ENCODE results near the gene PLCXD1.
"Not testable (repeated sequence)": the region's sequence is repeated elsewhere in the genome, so short reads cannot be mapped to it uniquely, and the experiment has no call there.

Gene PLCXD1

DNA sequence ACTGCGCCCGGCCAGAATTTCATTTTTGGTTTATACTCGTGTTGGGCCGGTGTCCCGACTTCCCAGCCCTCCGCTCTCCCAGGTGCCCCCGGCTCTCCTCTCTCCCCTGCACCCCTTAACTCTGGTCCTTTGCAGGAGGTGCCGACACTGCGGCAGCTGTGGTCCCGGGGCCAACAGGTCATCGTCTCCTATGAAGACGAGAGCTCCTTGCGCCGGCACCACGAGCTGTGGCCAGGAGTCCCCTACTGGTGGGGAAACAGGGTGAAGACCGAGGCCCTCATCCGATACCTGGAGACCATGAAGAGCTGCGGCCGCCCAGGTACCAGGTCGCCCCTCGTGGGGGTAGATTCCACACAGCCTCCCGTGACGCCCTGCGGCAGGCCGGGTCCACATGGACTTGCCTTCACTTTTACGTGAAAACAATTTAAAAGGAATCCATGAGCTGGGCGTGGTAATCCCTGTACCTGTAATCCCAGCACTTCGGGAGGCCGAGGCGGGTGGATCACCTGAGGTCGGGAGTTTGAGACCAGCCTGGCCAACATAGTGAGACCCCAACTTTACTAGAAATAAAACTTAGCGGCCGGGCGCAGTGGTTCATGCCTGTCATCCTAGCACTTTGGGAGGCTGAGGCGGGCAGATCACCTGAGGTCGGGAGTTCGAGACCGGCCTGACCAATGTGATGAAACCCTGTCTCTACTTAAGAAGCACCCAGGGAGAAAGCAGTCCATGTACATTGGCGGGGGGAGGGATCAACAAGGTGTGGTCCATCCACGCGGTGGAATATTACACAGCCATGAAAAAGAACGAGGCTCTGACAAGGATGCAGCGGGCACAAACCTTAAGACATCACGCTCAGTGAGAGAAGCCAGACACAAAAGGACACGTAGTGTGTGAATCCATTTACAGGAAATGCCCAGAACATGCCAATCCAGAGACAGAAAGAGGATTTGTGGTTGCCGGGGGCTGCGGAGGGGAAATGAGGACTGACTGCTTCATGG, 12.0 kb downstream of the PLCXD1 start:
- DNase-seq (ENCODE audit: low spot score): no peak

DNA sequence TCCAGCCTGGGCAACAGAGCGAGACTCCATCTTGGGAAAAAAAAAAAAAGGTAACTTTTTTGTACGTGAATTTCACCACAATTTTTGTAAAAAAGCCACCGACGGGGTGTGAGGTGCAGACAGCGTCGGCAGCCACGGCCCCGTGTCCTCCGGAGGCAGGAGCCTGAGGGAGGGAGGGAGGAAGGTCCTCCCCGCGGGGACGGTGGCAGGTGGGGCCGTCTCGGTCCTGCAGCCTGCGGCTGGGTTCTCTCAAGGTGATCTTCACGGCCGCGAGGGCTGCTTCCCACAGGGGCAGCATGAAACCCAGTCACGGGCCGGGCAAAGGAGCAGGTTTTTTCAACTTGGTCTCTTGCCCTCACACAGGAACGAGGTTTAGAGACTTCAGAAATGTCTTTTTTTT, 14.0 kb downstream of the PLCXD1 start:
- no peak for DNase-seq (ENCODE audit: low spot score)

DNA sequence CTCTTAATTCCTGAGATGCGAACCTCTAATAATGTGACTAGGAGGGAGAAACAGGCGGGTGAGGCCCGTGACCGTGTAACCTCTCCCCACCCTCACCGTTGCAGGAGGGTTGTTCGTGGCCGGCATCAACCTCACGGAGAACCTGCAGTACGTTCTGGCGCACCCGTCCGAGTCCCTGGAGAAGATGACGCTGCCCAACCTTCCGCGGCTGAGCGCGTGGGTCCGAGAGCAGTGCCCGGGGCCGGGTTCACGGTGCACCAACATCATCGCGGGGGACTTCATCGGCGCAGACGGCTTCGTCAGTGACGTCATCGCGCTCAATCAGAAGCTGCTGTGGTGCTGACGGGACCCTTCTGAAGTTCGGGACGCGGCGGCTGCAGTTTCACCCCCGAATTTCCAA, 17.8 kb downstream of the PLCXD1 start:
- DNase-seq (ENCODE audit: low spot score): no peak

DNA sequence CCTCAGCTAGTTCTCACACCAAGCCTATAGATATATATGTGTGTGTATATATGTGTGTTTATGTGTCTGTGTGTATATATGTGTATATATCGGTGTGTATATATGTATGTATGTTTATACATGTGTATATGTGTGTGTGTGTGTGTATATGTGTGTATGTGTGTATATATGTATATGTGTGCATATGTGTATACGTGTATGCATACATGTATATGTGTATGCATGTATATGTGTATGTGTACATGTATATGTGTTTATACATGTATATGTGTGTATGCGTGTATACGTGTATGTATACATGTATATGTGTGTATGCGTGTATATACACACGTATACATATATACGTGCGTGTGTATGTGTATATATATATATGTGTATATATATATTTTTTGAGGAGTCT, 19.2 kb downstream of the PLCXD1 start:
- DNase-seq (ENCODE audit: low spot score): no peak

DNA sequence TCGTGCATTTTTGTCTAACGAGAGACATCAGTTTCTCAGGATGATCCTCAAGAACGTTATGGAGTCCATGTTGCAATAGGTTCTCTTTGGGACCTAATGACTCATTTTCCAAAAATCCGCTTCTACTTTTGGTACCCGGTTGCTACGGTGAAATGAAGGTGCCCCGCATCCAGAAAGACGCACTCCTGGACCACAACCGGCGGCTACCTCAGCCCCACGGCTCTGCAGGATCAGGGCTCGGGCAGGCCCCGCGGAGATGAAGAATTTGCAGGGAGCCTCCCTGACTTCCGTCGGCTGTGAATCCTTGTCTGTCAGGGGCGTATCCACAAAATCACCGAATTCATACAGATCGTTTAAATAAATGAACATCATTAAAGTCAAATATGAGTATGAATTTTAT, 21.8 kb downstream of the PLCXD1 start:
- DNase-seq (ENCODE audit: low spot score): no peak

DNA sequence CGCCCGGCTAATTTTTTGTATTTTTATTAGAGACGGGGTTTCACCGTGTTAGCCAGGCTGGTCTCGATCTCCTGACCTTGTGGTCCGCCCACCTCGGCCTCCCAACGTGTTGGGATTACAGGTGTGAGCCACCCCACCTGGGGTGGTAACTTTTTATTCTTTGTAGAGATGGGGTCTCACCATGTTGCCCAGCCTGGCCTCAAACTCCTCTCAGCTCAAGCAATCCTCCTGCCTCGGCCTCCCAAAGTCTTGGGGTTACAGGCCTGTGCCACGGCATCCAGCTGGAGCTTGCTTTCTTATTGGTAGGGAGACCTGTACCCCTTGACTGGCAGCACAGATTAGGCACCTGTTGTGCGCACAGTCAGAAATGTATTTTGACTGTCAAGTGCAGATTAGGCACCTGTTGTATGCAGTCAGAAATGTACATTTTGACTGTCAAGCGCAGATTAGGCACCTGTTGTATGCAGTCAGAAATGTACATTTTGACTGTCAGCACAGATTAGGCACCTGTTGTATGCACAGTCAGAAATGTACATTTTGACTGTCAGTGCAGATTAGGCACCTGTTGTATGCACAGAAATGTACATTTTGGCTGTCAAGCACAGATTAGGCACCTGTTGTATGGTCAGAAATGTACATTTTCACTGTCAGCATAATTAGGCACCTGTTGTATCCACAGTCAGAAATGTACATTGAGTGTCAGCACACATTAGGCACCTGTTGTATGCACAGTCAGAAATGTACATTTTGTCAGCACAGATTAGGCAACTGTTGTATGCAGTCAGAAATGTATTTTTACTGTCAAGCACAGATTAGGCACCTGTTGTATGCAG, 24.8 kb downstream of the PLCXD1 start:
- DNase-seq (ENCODE audit: low spot score): not testable (repeated sequence)

DNA sequence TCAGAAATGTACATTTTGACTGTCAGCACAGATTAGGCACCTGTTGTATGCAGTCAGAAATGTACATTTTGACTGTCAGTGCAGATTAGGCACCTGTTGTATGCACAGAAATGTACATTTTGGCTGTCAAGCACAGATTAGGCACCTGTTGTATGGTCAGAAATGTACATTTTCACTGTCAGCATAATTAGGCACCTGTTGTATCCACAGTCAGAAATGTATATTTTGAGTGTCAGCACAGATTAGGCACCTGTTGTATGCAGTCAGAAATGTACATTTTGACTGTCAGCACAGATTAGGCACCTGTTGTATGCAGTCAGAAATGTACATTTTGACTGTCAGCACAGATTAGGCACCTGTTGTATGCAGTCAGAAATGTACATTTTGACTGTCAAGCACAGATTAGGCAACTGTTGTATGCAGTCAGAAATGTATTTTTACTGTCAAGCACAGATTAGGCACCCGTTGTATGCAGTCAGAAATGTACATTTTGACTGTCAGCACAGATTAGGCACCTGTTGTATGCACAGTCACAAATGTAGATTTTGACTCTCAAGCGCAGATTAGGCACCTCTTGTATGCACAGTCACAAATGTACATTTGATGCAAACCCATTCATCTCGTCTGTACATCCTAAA, 25.6 kb downstream of the PLCXD1 start:
- not testable (repeated sequence) for DNase-seq (ENCODE audit: low spot score)

DNA sequence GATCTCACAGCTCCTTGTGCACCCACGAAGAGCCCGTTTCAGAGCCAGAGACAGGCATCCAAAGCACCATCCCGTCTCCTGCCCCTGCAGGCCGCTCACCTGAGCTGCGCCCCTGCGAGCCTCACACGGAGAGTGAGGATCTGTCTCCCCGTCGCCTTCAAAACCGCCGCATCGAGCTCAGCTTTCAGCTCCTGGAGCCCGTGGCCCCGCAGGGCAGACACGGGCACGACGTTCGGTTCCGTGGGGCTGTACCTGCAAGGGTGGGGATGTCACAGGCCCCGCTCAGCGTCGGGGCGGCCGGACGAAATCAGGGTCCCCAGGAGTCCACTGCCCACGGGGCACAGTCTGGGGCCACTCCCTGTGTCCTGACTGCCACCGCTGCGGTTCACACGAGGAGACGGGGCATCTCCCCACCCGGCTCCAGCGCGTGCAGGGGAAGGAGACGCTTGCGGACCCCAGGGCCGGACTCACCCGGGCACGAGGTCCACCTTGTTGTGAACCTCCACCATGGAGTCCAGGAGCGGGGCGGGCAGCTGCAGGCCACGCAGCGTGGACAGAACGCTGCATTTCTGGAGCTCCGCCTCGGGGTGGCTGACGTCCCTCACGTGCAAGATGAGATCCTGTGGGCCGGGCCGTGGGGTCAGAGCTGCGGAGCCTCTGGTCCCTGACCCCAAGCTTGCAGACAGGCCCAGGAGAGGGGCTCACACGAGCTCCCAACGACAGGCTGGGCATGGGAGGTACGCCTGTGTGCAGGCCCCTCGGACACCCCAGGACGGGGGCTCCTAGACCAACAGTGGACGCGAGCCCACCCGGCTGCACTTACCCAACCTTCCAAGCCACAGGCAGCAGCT, 26.3 kb downstream of the PLCXD1 start:
- no peak for DNase-seq (ENCODE audit: low spot score)

DNA sequence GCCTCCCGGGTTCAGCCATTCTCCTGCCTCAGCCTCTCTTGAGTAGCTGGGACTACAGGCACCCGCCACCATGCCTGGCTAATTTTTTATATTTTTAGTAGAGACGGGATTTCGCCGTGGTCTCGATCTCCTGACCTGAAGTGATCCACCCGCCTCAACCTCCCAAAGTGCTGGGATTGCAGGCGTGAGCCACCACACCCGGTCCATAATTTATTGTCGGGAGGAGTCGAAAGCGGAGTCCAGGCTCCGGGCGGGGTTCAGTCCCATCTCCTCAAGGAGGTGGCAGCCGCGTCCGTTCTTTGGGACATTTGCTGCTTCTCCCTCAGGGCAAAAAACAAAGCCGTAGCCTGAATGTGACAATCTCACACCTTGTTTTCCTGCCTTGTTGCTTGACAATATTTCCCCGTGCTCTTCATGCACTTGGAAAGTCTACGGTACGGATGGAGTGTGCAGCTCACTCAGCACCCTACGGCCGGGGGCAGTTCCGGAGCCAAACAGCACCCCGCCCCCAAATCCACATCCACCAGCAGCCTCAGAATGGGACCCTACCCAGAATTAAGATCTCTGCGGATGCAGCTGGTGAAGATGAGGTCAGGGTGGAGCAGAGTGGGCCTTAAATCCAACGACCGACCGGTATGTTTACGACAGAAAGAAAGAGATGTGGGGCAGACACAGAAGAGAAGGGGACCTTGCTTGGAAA, 27.8 kb downstream of the PLCXD1 start:
- DNase-seq (ENCODE audit: low spot score): no peak

DNA sequence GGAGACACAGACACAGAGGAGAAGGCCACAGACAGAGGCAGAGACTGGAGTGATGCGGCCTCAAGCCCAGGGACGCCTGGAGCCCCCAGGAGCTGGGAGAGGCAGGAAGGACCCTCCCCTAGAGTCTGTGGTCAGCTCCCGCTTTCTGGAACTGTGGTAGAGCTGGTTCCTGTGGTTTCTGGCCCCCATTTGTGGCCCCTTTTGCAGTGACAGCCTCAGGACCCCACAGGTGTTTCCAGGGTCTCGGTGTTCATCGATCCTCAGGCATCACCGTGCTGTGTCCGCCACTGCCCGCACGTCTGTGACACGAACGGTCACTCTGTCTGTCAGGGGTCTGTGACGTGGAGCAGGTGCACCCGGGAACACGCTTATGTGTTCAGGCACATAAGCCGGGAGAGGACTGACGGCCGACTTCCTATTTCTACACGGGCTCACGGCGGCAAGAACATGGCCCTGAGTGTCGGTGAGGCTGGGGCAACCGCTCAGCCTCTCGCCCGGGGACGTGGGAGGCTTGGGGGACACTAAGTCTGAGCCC, 29.5 kb downstream of the PLCXD1 start:
- DNase-seq (ENCODE audit: low spot score): no peak

DNA sequence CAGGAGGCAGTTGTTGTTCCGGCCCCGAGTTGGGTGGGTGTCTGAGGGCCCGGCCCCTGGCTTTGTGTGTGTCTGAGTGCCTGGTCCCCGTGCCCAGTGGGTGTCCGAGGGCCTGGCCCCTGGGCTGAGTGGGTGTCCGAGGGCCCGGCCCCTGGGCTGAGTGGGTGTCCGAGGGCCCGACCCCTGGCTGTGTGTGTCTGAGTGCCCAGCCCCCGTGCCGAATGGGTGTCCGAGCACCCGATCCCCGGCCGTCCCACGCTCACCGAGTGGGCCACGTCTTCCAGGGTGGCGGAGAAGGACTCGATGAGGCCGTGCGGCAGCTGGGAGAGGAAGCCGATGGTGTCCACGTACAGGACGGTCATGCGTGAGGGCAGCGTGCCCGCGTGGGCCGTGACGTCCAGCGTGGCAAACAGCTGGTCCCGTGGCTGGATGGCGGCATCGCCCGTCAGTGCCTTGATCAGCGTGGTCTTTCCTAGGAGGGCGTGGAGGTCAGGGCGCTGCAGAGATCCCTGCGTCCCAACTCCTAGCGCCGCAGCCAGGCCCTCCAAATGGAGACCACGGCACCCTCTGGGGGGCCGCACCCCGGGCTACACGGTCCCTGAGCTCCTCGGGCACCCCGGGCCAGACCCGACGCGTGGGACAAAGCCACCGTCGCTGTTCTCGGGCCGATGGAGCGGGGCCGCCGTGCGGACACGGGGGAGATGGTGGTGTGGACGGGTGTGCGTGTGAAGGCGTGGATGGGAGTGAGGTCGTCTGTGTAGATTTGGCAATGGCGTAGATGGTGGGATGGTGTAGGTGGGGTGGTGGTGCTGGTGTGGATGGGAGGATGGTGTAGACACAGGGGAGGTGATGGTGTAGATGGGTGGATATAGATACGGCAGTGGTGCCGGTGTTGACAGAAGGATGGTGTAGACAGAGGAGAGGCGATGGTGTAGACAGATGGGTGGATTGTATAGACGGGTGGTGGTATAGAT, 30.3 kb downstream of the PLCXD1 start:
- no peak for DNase-seq (ENCODE audit: low spot score)

DNA sequence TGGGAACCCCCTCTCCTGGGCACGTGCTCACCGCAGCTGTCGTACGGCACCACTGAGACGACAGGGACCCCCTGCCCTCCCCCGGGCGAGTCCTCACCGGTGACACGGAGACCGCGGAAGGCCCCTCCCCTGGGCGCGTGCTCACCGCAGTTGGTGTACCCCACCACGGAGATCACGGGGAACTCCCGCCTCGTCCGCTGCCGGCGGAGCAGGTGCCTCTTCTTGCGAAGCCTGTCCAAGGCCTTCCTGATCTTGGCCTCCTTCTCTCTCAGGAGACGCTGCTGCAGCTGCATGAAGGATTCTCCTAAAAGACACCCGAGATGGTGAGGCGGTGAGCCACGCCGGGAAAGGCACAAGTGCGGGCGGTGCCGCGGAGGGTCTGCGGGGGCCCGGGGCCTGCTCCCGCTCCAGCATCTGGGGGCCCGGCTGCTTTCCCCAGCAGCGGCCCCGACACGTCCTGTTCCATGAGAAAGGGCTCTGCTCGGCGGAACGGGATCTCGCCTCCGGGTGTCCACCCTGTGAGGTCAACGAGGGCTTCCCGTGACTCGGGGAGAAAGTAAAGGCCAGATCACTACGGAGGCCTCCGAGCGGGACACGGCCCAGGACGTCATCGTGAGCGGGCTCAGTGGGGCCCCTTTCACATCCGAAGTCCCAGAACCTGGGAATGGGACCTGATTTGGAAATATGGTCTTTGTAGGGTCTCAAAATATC, 31.6 kb downstream of the PLCXD1 start:
- no peak for DNase-seq (ENCODE audit: low spot score)

DNA sequence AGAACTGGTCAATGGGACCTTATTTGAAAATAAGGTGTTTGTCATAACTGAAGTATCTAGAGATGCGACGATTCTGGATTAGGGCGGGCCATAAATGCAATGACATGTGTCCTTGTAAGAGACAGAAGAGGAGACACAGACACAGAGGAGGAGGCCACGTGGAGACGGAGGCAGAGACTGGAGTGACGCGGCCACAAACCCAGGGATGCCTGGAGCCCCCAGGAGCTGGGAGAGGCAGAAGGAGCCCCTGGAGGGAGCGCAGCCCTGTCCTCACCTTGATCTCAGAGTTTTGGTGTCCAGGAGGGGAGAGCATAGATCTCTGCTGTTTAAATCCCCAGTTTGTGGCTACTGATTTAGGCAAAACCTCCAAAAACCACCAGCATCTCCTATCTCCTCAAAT, 32.4 kb downstream of the PLCXD1 start:
- no peak for DNase-seq (ENCODE audit: low spot score)

DNA sequence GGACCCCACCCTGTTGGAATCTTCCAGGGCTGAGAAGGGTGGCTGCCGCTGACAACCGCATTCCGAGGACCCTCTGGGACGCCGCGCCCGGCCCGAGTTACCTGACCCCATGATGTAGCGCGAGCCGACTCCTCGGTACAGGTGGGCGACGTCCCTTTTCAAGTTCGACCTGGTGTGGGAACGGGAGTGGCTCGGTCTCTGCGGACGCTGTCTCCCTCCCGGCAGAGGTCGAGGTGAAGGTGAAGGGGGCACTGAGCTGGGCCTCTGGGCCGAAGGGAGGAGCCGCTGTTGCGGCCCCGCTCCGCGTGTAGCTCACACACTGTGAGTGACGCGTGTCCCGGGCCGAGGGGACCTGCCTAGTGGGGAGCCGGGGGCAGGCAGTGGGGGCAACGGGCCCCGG, 32.9 kb downstream of the PLCXD1 start:
- DNase-seq (ENCODE audit: low spot score): no peak

DNA sequence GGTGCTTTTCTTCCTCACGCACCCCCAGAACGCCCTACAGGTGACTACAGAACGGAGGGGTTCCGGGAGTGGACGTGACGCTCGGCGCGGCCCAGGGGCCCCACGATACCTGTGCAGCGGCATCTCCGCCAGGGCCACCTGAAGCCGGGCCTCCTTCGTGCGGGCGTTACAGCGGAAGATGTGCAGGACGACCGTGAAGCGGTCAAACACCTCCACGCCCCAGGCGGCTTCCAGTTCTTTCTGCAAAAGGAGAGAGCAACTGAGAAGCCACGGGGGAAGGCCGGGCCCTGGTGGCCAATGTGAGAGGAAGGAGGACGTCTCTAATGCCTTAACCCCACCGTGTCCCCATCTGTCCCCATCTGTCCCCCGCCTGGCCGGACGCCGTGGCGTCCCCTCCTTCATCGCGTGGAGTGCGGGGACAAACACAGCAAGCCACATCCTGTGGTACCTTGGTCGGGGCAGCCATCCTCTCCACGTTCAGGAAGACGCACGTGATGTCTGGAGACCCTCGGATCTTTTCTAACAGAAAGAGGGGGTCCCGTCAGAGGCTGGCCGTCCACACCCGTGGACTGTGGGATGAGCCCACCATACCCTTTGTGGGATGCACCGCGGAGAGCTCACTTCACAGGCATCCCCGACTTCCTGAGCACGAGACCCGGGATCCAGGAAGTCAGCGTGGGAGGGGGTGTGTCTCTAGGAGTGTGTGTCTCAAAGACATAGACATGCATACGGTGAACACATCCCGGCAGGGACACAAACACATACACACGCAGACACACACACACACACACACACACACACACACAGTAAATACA, 33.8 kb downstream of the PLCXD1 start:
- DNase-seq (ENCODE audit: low spot score): no peak

DNA sequence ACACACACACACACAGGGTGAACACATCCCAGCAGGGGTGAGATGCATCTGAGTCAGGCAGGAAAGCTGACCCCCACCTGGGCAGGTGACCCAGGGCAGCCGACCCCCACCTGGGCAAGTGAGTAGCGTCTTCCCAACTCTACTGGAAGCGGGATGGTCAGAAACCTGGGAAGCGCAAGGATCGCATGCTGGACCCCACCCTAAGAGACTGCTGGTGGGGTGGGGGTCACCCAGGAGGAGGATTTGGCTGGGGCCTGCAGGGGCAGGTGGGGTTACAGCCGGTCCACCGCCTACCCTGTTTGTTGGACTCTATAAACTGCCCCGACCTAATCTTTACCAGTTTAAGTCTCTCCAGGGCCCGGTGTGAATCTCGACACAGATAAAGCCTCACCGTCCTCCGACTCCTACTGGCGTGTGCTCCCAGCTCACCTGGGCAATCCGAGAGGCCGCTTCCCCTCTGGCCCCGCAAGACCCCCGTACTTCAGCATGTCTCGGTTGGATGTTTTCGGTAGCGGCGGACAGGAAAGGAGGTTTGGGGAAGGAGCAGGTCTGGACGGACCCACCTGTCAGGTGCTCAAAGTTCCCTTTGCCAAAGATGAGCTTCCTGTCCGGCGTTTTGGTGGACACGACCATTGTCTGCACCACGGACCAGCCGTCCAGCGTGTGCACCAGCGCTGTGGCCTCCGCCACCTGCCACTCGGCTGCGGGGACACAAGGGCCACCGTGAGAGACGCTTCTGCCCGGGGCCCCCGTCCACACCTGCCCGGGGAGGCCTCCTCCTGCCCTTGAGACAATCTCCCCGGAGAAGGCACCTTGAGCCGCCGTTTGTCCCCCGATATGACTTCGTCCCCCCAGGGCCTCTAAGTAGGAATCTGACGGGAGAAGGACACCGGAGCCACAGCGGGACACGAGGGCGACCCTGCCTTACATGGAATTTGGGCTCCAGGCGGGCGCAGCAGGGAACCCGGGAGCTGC, 35.5 kb downstream of the PLCXD1 start:
- DNase-seq (ENCODE audit: low spot score): no peak
